GM21723 (cell line): ENCODE results near the gene EDA.
"Not testable (repeated sequence)": the region's sequence is repeated elsewhere in the genome, so short reads cannot be mapped to it uniquely, and the experiment has no call there.

ENCODE experiments used
- ATAC-seq: cut with Tn5 transposase; IDR thresholded peaks from one replicate; pipeline ENCODE4 v1.9.1; 2021; ENCODE audit warnings: mild to moderate bottlenecking, moderate library complexity; ENCODE audit not compliant: unreplicated experiment

The EDA gene

DNA sequence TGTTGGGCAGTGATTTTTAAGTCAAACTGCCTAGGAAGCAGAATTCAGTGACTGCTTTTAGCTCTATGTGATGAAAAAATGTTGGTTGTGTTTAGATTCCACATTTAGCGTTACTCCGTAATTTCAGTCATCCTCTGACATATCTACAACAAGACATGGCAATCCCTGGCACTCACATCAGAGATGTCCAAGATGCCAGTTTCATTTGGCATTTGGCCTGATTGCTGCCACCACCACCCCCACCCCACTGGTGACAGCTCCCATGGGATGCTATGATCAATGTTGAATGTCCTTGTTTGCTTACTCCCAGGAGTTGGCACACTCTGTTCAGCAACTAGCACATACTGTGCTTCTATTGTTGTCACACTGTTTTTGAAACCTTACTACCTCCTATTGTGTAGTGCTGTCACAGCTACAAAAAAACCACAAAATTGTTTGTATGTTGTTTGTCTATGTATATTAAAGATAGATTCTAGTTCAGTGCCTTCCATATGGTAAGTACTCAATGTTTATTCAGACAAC, 332.4 kb downstream of the EDA start:
- ATAC-seq, result no peak

GRCh38 chrX:69951753-69952152, 335.8 kb downstream of the EDA start:
- ATAC-seq, result no peak

DNA sequence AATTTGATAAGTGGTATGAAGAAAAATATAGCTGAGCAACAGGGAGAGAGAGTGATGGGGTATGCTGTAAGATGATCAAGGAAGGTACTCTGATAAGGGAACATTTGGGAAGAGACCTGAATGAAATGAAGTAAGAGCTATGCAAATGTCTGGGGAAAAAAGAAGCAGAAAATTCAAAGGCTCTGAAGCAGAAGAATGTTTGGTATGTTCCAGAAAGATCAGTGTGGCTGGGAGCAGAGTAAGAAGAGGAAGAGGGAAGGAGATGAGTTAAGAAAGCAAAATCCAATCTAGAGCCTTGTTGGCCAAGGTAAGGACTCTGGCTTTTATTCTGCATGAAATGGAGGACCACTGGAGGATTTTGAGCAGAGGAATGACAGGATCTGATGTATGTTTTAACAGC, 343.8 kb downstream of the EDA start:
- no peak for ATAC-seq

DNA sequence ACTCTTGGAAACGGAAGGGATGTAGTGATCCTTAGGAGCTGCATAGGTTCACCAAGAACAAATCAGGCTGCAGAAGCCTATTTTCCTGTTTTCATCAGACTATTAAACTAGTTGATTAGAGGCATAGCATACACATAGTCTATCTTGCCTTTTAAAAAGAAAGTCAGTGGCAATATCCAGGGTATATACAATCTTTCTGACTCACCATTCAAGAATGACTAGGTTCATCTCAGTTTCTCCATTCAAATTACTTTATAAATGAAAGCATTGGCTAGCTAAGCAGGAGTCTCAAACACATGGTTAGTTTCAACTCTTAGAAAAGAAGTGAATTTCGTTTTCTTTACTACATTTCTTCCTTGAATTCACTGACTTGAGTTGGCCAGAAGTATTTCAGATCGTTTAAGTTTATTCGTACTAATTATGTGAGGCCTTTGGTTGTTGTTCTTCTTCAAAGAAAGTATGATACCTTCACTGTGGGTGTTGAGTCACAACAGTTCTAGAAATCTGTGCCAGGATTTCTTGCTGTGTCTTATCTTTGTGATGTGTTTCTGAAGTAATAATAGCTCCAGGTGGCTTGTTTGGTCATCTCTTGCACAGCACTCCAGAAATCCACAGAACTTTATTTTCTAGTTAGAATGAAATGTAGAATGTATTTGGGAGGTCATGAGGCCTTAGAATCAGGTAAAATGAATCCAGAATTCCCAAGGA, 345.6 kb downstream of the EDA start:
- ATAC-seq, result no peak

DNA sequence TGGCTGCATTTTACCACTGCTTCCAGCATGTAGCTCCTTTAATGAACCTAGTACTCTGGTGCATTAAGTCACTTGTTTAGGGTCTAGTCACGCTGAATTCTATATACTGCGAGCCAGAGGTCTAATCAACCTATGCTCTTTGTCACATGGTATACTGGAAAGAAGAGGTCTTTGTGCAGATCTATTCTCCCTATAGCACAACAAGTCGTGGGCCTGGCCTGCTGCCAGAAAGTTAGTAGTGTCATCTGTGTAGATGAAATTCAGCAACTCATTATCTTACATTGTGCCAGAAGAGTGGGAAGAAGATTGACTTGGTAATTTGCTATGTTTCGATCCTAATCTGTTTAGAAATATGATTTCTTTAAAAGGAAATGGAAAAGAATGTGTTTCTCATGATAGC, 353.0 kb downstream of the EDA start:
- no peak for ATAC-seq

- ATAC-seq, result no peak
These were observed 353.5 kb downstream of the EDA start for GRCh38 chrX:69969460-69969859.

- no peak for ATAC-seq
These were observed 371.8 kb downstream of the EDA start for GRCh38 chrX:69987691-69988090.

GRCh38 chrX:69988955-69989394, 373.1 kb downstream of the EDA start:
- no peak for ATAC-seq

GRCh38 chrX:69991685-69992084, 375.8 kb downstream of the EDA start:
- ATAC-seq, result no peak

GRCh38 chrX:69993494-69993893, 377.6 kb downstream of the EDA start:
- ATAC-seq, result no peak

DNA sequence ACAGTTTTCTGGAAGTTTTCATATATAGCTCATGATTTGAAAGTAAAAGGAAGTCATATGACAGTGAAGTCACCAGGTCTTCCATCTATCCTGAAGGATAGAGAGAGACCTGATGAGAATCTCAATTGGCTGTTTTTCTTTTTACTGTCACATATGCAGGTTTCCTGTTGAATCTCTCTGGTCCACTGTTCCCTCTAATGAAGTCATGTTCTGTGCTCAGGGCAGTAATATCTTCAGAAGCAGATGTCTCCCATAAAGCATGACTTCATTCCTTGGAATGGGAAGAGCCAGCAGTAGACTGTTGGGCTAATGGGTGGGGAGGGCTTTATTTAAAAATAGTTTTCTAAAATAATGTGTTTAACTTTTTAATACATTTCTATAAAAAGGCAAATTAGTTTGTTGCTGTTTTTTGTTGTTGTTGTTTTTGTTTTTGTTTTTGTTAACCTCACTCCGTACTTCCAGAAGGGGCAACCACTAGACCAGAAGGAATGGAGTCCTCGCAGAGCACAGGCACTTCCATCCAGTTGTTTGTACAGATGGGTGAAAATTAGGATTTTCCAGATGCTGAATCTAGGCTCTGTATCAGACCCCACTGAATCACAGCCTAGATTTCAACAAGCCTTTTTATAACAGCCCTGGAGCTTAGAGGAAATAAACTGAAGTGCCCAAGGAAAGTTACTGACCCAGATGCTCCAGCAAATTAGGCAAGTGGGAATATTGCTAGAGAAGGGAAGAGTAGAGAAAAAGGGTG, 379.6 kb downstream of the EDA start:
- no peak for ATAC-seq

- no peak for ATAC-seq
These were observed 380.2 kb downstream of the EDA start for GRCh38 chrX:69996113-69996468.

DNA sequence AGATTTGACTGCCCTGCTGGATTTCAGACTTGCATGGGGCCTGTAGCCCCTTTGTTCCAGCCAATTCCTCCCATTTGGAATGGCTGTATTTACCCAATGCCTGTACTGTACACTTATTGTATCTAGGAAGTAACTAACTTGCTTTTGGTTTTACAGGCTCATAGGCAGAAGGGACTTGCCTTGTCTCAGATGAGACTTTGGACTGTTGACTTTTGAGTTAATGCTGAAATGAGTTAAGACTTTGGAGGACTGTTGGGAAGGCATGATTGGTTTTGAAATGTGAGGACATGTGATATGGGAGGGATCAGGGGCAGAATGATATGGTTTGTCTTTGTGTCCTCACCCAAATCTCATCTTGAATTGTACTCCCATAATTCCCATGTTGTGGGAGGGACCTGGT, 382.4 kb downstream of the EDA start:
- not testable (repeated sequence) for ATAC-seq

- ATAC-seq, result no peak
These were observed 385.4 kb downstream of the EDA start for GRCh38 chrX:70001269-70001668.

- no peak for ATAC-seq
These were observed 385.9 kb downstream of the EDA start for GRCh38 chrX:70001708-70002341.

- no peak for ATAC-seq
These were observed 392.0 kb downstream of the EDA start for GRCh38 chrX:70007946-70008345.

DNA sequence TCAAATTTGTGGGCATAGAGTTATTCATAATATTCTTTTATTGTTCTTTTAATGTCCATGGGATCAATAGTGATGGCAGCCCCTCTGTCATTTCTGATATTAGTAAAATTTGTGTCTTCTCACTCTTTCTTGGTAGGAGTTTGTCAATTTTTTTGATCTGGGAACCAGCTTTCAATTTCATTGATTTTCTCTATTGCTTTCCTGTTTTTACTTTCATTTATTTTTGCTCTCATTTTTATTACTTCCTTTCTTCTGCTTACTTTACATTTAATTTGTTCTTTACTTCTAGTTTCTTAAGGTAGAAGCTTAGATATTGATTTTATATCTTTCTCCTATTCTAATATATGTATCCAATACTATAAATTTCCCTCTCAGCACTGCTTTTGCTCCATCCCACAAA, 393.1 kb downstream of the EDA start:
- ATAC-seq, result no peak

- ATAC-seq, result no peak
These were observed 394.1 kb downstream of the EDA start for GRCh38 chrX:70009970-70010369.

GRCh38 chrX:70012756-70013155, 396.8 kb downstream of the EDA start:
- ATAC-seq, result no peak

DNA sequence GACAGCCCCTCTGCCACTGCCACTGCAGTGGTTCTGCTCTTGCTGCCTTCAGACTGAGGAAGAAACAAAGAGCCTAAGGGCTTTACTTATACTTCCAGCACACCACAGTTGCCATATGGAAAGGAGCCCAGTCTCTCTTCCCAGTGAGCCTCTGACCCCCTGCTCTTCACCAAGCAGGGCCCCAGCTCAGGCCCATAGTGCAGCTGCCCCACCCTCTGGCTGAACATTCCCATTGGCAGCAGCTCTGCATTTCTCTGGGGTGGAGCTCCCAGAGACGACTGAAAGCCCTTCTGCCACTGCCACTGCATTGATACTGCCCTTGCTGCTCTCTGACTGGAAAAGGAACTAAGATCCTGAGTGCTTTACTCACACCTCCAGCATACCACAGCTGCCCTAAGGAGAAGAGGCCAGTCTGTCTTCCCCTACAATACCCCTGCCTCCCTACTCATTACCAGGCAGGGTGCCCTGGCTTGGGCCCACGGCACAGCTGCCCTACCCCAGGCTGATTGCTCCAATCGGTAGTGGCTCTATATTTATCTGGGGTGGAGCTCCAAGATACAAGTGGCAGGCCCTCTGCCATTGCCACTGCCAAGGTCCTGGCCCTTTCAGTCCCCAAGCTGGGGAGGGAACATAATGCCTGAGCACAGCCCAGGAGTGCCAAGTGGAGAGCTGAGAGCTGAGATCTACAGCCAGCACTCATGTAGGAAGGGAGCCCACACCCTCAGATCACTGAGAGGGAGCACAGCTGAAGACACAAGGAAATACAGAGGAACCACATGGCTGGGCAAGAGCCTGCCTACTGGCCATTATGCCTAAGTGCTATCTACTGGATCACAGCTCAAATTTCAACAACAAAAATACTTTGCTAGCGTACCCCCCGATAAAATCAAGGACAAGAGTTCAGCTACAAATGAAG, 397.8 kb downstream of the EDA start:
- ATAC-seq, result no peak

DNA sequence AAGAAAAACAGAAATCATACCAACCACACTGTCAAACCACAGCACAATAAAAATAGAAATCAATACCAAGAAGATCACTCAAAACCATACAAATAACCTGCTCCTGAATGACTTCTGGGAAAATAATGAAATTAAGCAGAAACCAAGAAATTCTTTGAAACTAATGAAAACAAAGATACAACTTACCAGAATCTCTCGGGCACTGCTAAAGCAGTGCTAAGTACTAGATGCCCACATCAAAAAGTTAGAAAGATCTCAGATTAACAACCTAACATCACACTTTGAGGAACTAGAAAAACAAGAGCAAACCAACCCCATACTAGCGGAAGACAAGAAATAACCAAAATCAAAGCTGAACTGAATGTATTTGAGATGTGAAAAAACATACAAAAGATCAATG, 400.6 kb downstream of the EDA start:
- ATAC-seq, result no peak
